Measurements from ENCODE around the gene RNF186. TPM values are rescaled to one million over a fixed set of nuclear protein-coding genes. Genes with fewer than 3 reads are reported as not detected.

Gene RNF186
- total RNA-seq, 1 experiment from 2014 or later, result not detected

DNA sequence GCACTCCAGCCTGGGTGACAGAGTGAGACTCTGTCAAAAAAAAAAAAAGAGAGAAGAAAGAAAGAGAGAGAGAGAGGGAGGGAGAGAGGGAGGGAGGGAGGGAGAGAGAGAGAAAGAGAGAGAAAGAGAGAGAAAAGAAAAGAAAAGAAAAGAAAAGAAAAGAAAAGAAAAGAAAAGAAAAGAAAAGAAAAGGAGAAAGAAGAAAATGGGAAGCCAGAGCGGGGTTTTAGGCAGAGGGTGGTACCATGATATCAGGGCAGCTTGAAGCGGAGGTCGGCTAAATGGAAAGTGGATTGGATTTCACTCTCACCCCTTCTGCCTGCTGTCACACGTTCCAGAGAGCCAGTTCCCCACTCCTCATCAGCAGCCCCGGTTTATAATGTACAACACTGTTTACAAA lies 17.3 kb downstream of the RNF186 start:
- no peaks in the 10 kb centered on the region for H3K27me3 Mint-ChIP-seq (ENCODE audit: insufficient read depth, unreplicated experiment)
- H3K27ac Mint-ChIP-seq (ENCODE audit: low read depth, unreplicated experiment), result no peak overlapping the region
- no TSS peak for BruUV-seq (replicated peaks)
- no peak for TF ChIP-seq CTCF (IDR thresholded peaks at IDR 0.05; ENCODE audit: unreplicated experiment)
- ChIA-PET POLR2A (interaction anchor here (0.7 kb wide), 1 partner anchor 226 kb away, joined by 3 read pairs; no protein-coding TSS in a partner anchor), CTCF (no interaction called here)
- intact Hi-C loops (cut with micrococcal nuclease), result no loop called here
- peaks cover 21% of the 10 kb centered on the region for H3K4me1 Mint-ChIP-seq (ENCODE audit: insufficient read depth, unreplicated experiment)
- H3K9me3 Mint-ChIP-seq (ENCODE audit: unreplicated experiment), result no peaks in the 10 kb centered on the region
- no peak overlapping the region for H3K4me3 Mint-ChIP-seq (ENCODE audit: unreplicated experiment)
- DNase-seq (ENCODE audit: unreplicated experiment), result no peak
- peaks cover 35% of the 10 kb centered on the region for H3K36me3 Mint-ChIP-seq (ENCODE audit: insufficient read depth, unreplicated experiment)

DNA sequence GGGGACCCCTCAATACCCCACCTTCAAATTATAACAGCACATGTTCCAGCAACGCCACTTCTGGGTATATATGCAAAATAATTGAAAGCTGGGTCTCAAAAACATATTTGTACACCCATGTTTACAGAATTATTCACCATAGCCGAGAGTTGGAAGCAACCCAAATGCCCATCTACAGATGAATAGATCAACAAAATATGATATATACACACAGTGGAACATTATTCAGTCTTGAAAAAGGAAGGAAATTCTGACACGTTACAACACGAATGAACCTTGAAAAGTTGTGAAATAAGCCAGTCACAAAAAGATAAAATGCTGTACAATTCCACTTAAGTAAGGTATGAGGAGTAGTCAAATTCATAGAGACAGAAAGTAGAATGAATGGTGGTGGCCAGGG lies 20.5 kb downstream of the RNF186 start:
- Mint-ChIP-seq H3K36me3 (ENCODE audit: insufficient read depth, unreplicated experiment) (peaks cover 55% of the 10 kb centered on the region), H3K27me3 (ENCODE audit: insufficient read depth, unreplicated experiment) (no peaks in the 10 kb centered on the region), H3K4me1 (ENCODE audit: insufficient read depth, unreplicated experiment) (peaks cover 22% of the 10 kb centered on the region), H3K27ac (ENCODE audit: low read depth, unreplicated experiment) (peak overlapping the region; percentile 32), H3K9me3 (ENCODE audit: unreplicated experiment) (no peaks in the 10 kb centered on the region), H3K4me3 (ENCODE audit: unreplicated experiment) (no peak overlapping the region)
- no TSS peak for BruUV-seq (replicated peaks)
- TF ChIP-seq CTCF (IDR thresholded peaks at IDR 0.05; ENCODE audit: unreplicated experiment), result no peak
- ChIA-PET POLR2A (no interaction called here), CTCF (no interaction called here)
- intact Hi-C loops (cut with micrococcal nuclease), result no loop called here
- no peak for DNase-seq (ENCODE audit: unreplicated experiment)

- BruUV-seq (replicated peaks), result no TSS peak
- POLR2A ChIA-PET, result no interaction called here
- no peak overlapping the region for H3K4me3 Mint-ChIP-seq (ENCODE audit: unreplicated experiment)
These were observed 21.6 kb downstream of the RNF186 start for GRCh38 chr1:19793360-19794046.

More at GRCh38 chr1:19793360-19794046, 21.6 kb downstream of the RNF186 start:
- Mint-ChIP-seq H3K27ac (ENCODE audit: low read depth, unreplicated experiment) (peak overlapping the region; percentile 32), H3K27me3 (ENCODE audit: insufficient read depth, unreplicated experiment) (no peaks in the 10 kb centered on the region), H3K36me3 (ENCODE audit: insufficient read depth, unreplicated experiment) (peaks cover 58% of the 10 kb centered on the region), H3K9me3 (ENCODE audit: unreplicated experiment) (no peaks in the 10 kb centered on the region), H3K4me1 (ENCODE audit: insufficient read depth, unreplicated experiment) (peaks cover 14% of the 10 kb centered on the region)
- no peak for DNase-seq (ENCODE audit: unreplicated experiment)
- CTCF ChIA-PET, result no interaction called here
- intact Hi-C loops (cut with micrococcal nuclease), result no loop called here
- TF ChIP-seq CTCF (IDR thresholded peaks at IDR 0.05; ENCODE audit: unreplicated experiment), result no peak
